Mononuclear cell (primary cell): ENCODE results near the gene LXN. TPM values are rescaled to one million over a fixed set of nuclear protein-coding genes. Genes with fewer than 3 reads are reported as not detected.
"Not testable (repeated sequence)": the region's sequence is repeated elsewhere in the genome, so short reads cannot be mapped to it uniquely, and the experiment has no call there.

ENCODE experiments used
- H3K27me3 ChIP-seq: 2 replicates; pipeline ENCODE4 v1.6.0; 2011; ENCODE audit warnings: low read length, control low read depth; ENCODE audit not compliant: insufficient read depth
- H3K4me1 ChIP-seq: 2 replicates; pipeline ENCODE4 v1.5.1; 2011; ENCODE audit warnings: mild to moderate bottlenecking, low read length, control low read depth; ENCODE audit not compliant: insufficient read depth
- H3K4me3 ChIP-seq: 2 replicates; pipeline ENCODE4 v1.5.1; 2011; ENCODE audit warnings: mild to moderate bottlenecking, low read length, moderate library complexity
- H3K9me3 ChIP-seq: 2 replicates; pipeline ENCODE4 v1.5.1; 2011; ENCODE audit warnings: low read depth, mild to moderate bottlenecking, control low read depth, low read length
- total RNA-seq: library from RNA; depleted of rRNA; stranded (reverse); fragments of >200 nt; gene quantifications from one replicate; pipeline ENCODE4 v1.2.3, GENCODE V29; 2012

The LXN gene
- total RNA-seq, 1 donor = 2.7 TPM

GRCh38 chr3:158693866-158694456 lies 21.5 kb upstream of the LXN start:
- not testable (repeated sequence) for H3K27me3 ChIP-seq, H3K4me1 ChIP-seq, H3K9me3 ChIP-seq, H3K4me3 ChIP-seq

GRCh38 chr3:158685159-158685558 lies 12.7 kb upstream of the LXN start:
- no peaks in the 10 kb centered on the region for H3K9me3 ChIP-seq
- H3K4me1 ChIP-seq = no peaks in the 10 kb centered on the region
- no peaks in the 10 kb centered on the region for H3K27me3 ChIP-seq
- H3K4me3 ChIP-seq = no peak overlapping the region

- Histone ChIP-seq H3K9me3 (no peaks in the 10 kb centered on the region), H3K4me3 (no peak overlapping the region), H3K27me3 (no peaks in the 10 kb centered on the region), H3K4me1 (no peaks in the 10 kb centered on the region)
These were observed 10.9 kb upstream of the LXN start for GRCh38 chr3:158683230-158683962.

GRCh38 chr3:158680861-158681260 lies 8.4 kb upstream of the LXN start:
- Histone ChIP-seq H3K4me3 (no peak overlapping the region), H3K27me3 (no peaks in the 10 kb centered on the region), H3K4me1 (no peaks in the 10 kb centered on the region), H3K9me3 (no peaks in the 10 kb centered on the region)

GRCh38 chr3:158679547-158680000 lies 7.1 kb upstream of the LXN start:
- Histone ChIP-seq H3K4me3 (no peak overlapping the region), H3K27me3 (no peaks in the 10 kb centered on the region), H3K4me1 (no peaks in the 10 kb centered on the region), H3K9me3 (no peaks in the 10 kb centered on the region)

- Histone ChIP-seq H3K4me3 (no peak overlapping the region), H3K9me3 (no peaks in the 10 kb centered on the region), H3K4me1 (no peaks in the 10 kb centered on the region), H3K27me3 (no peaks in the 10 kb centered on the region)
These were observed 6.2 kb upstream of the LXN start for GRCh38 chr3:158678687-158679086.

GRCh38 chr3:158671821-158672214 lies 630 bp downstream of the LXN start:
- Histone ChIP-seq H3K4me1 (peaks cover 13% of the 10 kb centered on the region), H3K27me3 (no peaks in the 10 kb centered on the region), H3K4me3 (peak overlapping the region; percentile 45), H3K9me3 (no peaks in the 10 kb centered on the region)

- H3K9me3 ChIP-seq = no peaks in the 10 kb centered on the region
- no peak overlapping the region for H3K4me3 ChIP-seq
- no peaks in the 10 kb centered on the region for H3K27me3 ChIP-seq
- peaks cover 13% of the 10 kb centered on the region for H3K4me1 ChIP-seq
These were observed 3.9 kb downstream of the LXN start for GRCh38 chr3:158668506-158668905.

GRCh38 chr3:158666416-158666815 lies 6.0 kb downstream of the LXN start:
- Histone ChIP-seq H3K4me1 (no peaks in the 10 kb centered on the region), H3K4me3 (no peak overlapping the region), H3K9me3 (no peaks in the 10 kb centered on the region), H3K27me3 (no peaks in the 10 kb centered on the region)

GRCh38 chr3:158663832-158664231 lies 8.6 kb downstream of the LXN start:
- H3K9me3 ChIP-seq = no peaks in the 10 kb centered on the region
- no peak overlapping the region for H3K4me3 ChIP-seq
- no peaks in the 10 kb centered on the region for H3K27me3 ChIP-seq
- no peaks in the 10 kb centered on the region for H3K4me1 ChIP-seq

GRCh38 chr3:158663246-158663645 lies 9.2 kb downstream of the LXN start:
- Histone ChIP-seq H3K4me3 (no peak overlapping the region), H3K27me3 (no peaks in the 10 kb centered on the region), H3K9me3 (no peaks in the 10 kb centered on the region), H3K4me1 (no peaks in the 10 kb centered on the region)

GRCh38 chr3:158660711-158661110 lies 11.7 kb downstream of the LXN start:
- no peaks in the 10 kb centered on the region for H3K9me3 ChIP-seq
- no peak overlapping the region for H3K4me3 ChIP-seq
- H3K4me1 ChIP-seq = no peaks in the 10 kb centered on the region
- H3K27me3 ChIP-seq = no peaks in the 10 kb centered on the region

GRCh38 chr3:158659454-158660237 lies 12.8 kb downstream of the LXN start:
- no peak overlapping the region for H3K4me3 ChIP-seq
- H3K4me1 ChIP-seq = no peaks in the 10 kb centered on the region
- H3K9me3 ChIP-seq = no peaks in the 10 kb centered on the region
- no peaks in the 10 kb centered on the region for H3K27me3 ChIP-seq

GRCh38 chr3:158658889-158659288 lies 13.6 kb downstream of the LXN start:
- Histone ChIP-seq H3K27me3 (no peaks in the 10 kb centered on the region), H3K9me3 (no peaks in the 10 kb centered on the region), H3K4me3 (no peak overlapping the region), H3K4me1 (no peaks in the 10 kb centered on the region)

GRCh38 chr3:158652463-158652862 lies 20.0 kb downstream of the LXN start:
- no peaks in the 10 kb centered on the region for H3K27me3 ChIP-seq
- H3K9me3 ChIP-seq = no peaks in the 10 kb centered on the region
- H3K4me1 ChIP-seq = no peaks in the 10 kb centered on the region
- no peak overlapping the region for H3K4me3 ChIP-seq
